HepG2 (cell line): ENCODE results near the gene SEL1L2. TPM values are rescaled to one million over a fixed set of nuclear protein-coding genes. Genes with fewer than 3 reads are reported as not detected.

Source experiments
- CBFB ChIP-seq: sonication (generic); formaldehyde crosslinking; IDR thresholded peaks from 2 replicates; pipeline ENCODE4 v1.4.0; 2020; ENCODE audit warnings: missing genetic modification reagents
- CREB1 ChIP-seq, 2 experiments: fragments of 450-650 bp in 1 of 2; IDR thresholded peaks; 2 replicates each; pipeline ENCODE4 v1.6.1; 2016 to 2017; ENCODE audit warnings: control low read depth in 1 of 2, mild to moderate bottlenecking in 1 of 2, missing compliant biosample characterization in 1 of 2, missing genetic modification characterization in 1 of 2
- DNMT3B ChIP-seq: conservative IDR thresholded peaks from 2 replicates; pipeline ENCODE4 v1.6.1; 2016; ENCODE audit warnings: missing biosample characterization, control low read depth
- GTF2F1 ChIP-seq: fragments of 150-350 bp; IDR thresholded peaks from 2 replicates; pipeline ENCODE4 v1.6.1; 2014; ENCODE audit warnings: low read length
- HOXA7 ChIP-seq: sonication (generic); formaldehyde crosslinking; IDR thresholded peaks from 2 replicates; pipeline ENCODE4 v1.8.1; 2022; ENCODE audit warnings: mild to moderate bottlenecking, missing genetic modification reagents, moderate library complexity
- KDM5B ChIP-seq: sonication (generic); formaldehyde crosslinking; IDR thresholded peaks from 2 replicates; pipeline ENCODE4 v1.4.0; 2020; ENCODE audit warnings: missing genetic modification reagents, mild to moderate bottlenecking, borderline replicate concordance
- KLF11 ChIP-seq: IDR thresholded peaks from 2 replicates; pipeline ENCODE4 v1.6.1; 2016; ENCODE audit warnings: missing compliant biosample characterization
- MYNN ChIP-seq: sonication (generic); formaldehyde crosslinking; IDR thresholded peaks from 2 replicates; pipeline ENCODE4 v1.4.0; 2020; ENCODE audit warnings: mild to moderate bottlenecking, low read depth, missing genetic modification reagents
- NFE2 ChIP-seq: sonication (generic); formaldehyde crosslinking; IDR thresholded peaks from 2 replicates; pipeline ENCODE4 v1.4.0; 2020; ENCODE audit warnings: missing genetic modification reagents
- PHF5A ChIP-seq: IDR thresholded peaks from one replicate; pipeline ENCODE4 v1.6.1; 2018; ENCODE audit warnings: low read depth, missing genetic modification reagents; ENCODE audit not compliant: unreplicated experiment
- POLR2G ChIP-seq: fragments of 200-400 bp; formaldehyde crosslinking; IDR thresholded peaks from 2 replicates; pipeline ENCODE4 v1.6.1; 2018; ENCODE audit warnings: mild to moderate bottlenecking, low read depth, low read length, moderate library complexity
- RAD51 ChIP-seq: fragments of 450-650 bp; IDR thresholded peaks from 2 replicates; pipeline ENCODE4 v1.6.1; 2016; ENCODE audit warnings: borderline replicate concordance
- SIN3B ChIP-seq: fragments of 150-350 bp; IDR thresholded peaks from 2 replicates; pipeline ENCODE4 v1.6.1; 2014; ENCODE audit warnings: low read length
- SNAI1 ChIP-seq: sonication (generic); formaldehyde crosslinking; IDR thresholded peaks from 2 replicates; pipeline ENCODE4 v1.5.0; 2020; ENCODE audit warnings: mild to moderate bottlenecking, missing genetic modification reagents, borderline replicate concordance
- SP2 ChIP-seq: sonication (generic); formaldehyde crosslinking; IDR thresholded peaks from 2 replicates; pipeline ENCODE4 v1.5.1; 2020; ENCODE audit warnings: mild to moderate bottlenecking, missing genetic modification reagents
- SRSF4 ChIP-seq: fragments of 200-400 bp; formaldehyde crosslinking; IDR thresholded peaks from one replicate; pipeline ENCODE4 v1.6.1; 2018; ENCODE audit warnings: mild to moderate bottlenecking, low read depth, low read length, moderate library complexity; ENCODE audit not compliant: poor library complexity, severe bottlenecking
- TARDBP ChIP-seq: sonication (generic); formaldehyde crosslinking; IDR thresholded peaks from 2 replicates; pipeline ENCODE4 v1.8.0; 2022; ENCODE audit warnings: mild to moderate bottlenecking, missing genetic modification reagents
- U2AF2 ChIP-seq: fragments of 200-400 bp; formaldehyde crosslinking; IDR thresholded peaks from 2 replicates; pipeline ENCODE4 v1.6.1; 2017; ENCODE audit warnings: low read depth, mild to moderate bottlenecking, low read length
- ZBTB21 ChIP-seq: sonication (generic); formaldehyde crosslinking; IDR thresholded peaks from 2 replicates; pipeline ENCODE4 v1.4.0; 2020; ENCODE audit warnings: missing genetic modification reagents
- ZBTB7B ChIP-seq: sonication (generic); formaldehyde crosslinking; IDR thresholded peaks from 2 replicates; pipeline ENCODE4 v1.4.0; 2020; ENCODE audit warnings: missing genetic modification reagents
- ZNF143 ChIP-seq: sonication (generic); formaldehyde crosslinking; IDR thresholded peaks from 2 replicates; pipeline ENCODE4 v1.4.0; 2020; ENCODE audit warnings: missing genetic modification reagents
- ZNF354B ChIP-seq: sonication (generic); formaldehyde crosslinking; IDR thresholded peaks from 2 replicates; pipeline ENCODE4 v1.8.0; 2022; ENCODE audit warnings: mild to moderate bottlenecking, missing genetic modification reagents
- ZNF367 ChIP-seq: sonication (generic); formaldehyde crosslinking; IDR thresholded peaks from 2 replicates; pipeline ENCODE4 v1.4.0; 2020; ENCODE audit warnings: missing genetic modification reagents, borderline replicate concordance
- ZNF547 ChIP-seq: sonication (generic); formaldehyde crosslinking; IDR thresholded peaks from 2 replicates; pipeline ENCODE4 v1.5.1; 2020; ENCODE audit warnings: mild to moderate bottlenecking, missing genetic modification reagents
- ZNF563 ChIP-seq: sonication (generic); formaldehyde crosslinking; IDR thresholded peaks from 2 replicates; pipeline ENCODE4 v1.8.0; 2022; ENCODE audit warnings: mild to moderate bottlenecking, moderate library complexity, missing genetic modification reagents
- ZNF577 ChIP-seq: sonication (generic); formaldehyde crosslinking; IDR thresholded peaks from 2 replicates; pipeline ENCODE4 v1.4.0; 2020; ENCODE audit warnings: mild to moderate bottlenecking, low read depth, missing genetic modification reagents, borderline replicate concordance
- ZNF629 ChIP-seq: sonication (generic); formaldehyde crosslinking; conservative IDR thresholded peaks from 2 replicates; pipeline ENCODE4 v1.5.0; 2020; ENCODE audit warnings: missing genetic modification reagents
- ZXDC ChIP-seq: sonication (generic); formaldehyde crosslinking; IDR thresholded peaks from 2 replicates; pipeline ENCODE4 v1.5.0; 2020; ENCODE audit warnings: mild to moderate bottlenecking, missing genetic modification reagents
- polyA plus RNA-seq, 8 experiments: library from polyadenylated mRNA; depleted of rRNA in 3 of 8; stranded (reverse) in 7 of 8; unstranded in 1 of 8; fragments of >200 nt; fragmentation: Illumina TruSeq in 4 of 8; extraction: Trizol in 4 of 8; gene quantifications; 2 replicates each; pipeline versions ENCODE4 v1.2.1 to v1.2.3, GENCODE V29; 2011 to 2016; ENCODE audit warnings: low read depth in 4 of 8, missing spikeins in 1 of 8, mixed read lengths in 1 of 8; ENCODE audit not compliant: insufficient read depth in 1 of 8
- total RNA-seq, 5 experiments: library from RNA; depleted of rRNA; stranded (reverse); fragments of >200 nt; fragmentation: Illumina TruSeq; extraction: Trizol; gene quantifications; 2 replicates each; pipeline ENCODE4 v1.2.3, GENCODE V29; 2016; ENCODE audit warnings: low read depth in 1 of 5
- TF ChIP-seq, protein P1 (sequence below): sonication (generic); formaldehyde crosslinking; conservative IDR thresholded peaks from 2 replicates; pipeline ENCODE4 v1.4.0; 2020; ENCODE audit warnings: missing genetic modification reagents

SEL1L2 gene
- total and polyA plus RNA-seq, 2 of the 13 experiments (the other 11 are each of a cell fraction or from before 2014, with no cell fraction given), result not detected

DNA sequence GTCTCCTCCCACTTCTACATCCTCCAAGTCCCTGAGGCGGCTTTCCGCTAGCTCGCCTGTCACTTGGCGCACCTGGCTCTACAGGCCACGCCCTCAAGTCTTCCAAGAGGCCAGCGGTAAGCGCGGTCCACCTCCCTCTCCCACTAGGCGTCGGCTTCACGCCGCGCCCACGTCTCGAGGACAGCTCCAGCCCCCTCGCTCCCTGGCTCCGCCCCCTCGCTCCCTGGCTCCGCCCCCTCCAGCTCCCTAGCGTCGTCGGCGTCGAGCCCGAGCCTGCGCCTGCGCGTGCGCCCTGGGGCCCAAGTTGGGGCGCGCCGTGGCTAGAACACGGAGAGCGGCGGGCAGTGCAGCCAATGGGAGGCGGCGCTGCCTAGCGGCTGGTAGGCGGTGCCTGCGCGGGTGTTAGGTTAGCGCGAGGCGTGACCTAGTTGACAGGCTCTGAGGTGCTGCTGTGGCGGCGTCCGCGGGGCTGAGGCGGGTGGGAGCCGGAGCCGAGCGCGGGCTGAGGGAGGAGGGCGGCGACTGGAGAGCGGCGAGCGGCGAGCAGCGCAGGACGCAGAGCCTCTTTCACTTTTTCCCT, 4.8 kb upstream of the SEL1L2 start, which contains the start of gene MACROD2 (continued):
- TF ChIP-seq, protein P1, sequence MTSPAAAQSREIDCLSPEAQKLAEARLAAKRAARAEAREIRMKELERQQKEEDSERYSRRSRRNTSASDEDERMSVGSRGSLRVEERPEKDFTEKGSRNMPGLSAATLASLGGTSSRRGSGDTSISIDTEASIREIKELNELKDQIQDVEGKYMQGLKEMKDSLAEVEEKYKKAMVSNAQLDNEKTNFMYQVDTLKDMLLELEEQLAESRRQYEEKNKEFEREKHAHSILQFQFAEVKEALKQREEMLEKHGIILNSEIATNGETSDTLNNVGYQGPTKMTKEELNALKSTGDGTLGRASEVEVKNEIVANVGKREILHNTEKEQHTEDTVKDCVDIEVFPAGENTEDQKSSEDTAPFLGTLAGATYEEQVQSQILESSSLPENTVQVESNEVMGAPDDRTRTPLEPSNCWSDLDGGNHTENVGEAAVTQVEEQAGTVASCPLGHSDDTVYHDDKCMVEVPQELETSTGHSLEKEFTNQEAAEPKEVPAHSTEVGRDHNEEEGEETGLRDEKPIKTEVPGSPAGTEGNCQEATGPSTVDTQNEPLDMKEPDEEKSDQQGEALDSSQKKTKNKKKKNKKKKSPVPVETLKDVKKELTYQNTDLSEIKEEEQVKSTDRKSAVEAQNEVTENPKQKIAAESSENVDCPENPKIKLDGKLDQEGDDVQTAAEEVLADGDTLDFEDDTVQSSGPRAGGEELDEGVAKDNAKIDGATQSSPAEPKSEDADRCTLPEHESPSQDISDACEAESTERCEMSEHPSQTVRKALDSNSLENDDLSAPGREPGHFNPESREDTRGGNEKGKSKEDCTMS (CRISPR knock-in tag), result no peak
- TF ChIP-seq KLF11 (CRISPR knock-in tag) (no peak), PHF5A (CRISPR knock-in tag) (no peak), POLR2G (no peak), DNMT3B (CRISPR knock-in tag) (no peak), SP2 (CRISPR knock-in tag) (peak; percentile 80), SNAI1 (CRISPR knock-in tag) (no peak), SIN3B (no peak), ZNF629 (no peak), MYNN (CRISPR knock-in tag) (no peak), CBFB (no peak), NFE2 (CRISPR knock-in tag) (no peak), ZNF143 (CRISPR knock-in tag) (no peak), TARDBP (0 out of 2 replicates have a peak, but pooled peaks have one; percentile 19), ZNF577 (CRISPR knock-in tag) (no peak), SRSF4 (no peak), RAD51 (no peak), HOXA7 (CRISPR knock-in tag) (peak; percentile 64; the same call in 1 of the 2 replicates), ZXDC (CRISPR knock-in tag) (no peak), ZBTB7B (CRISPR knock-in tag) (no peak), ZNF563 (peak; percentile 75; the same call in 1 of the 2 replicates), U2AF2 (no peak), KDM5B (peak; percentile 56; the same call in 1 of the 2 replicates), GTF2F1 (no peak), CREB1 (IDR thresholded peaks at IDR 0.05) (no peak), CREB1 (CRISPR knock-in tag; IDR thresholded peaks at IDR 0.05) (no peak), ZNF547 (CRISPR knock-in tag) (0 out of 2 replicates have a peak, but pooled peaks have one; percentile 49), ZBTB21 (CRISPR knock-in tag) (no peak), ZNF367 (no peak), ZNF354B (CRISPR knock-in tag) (no peak)
